Measurements from ENCODE around the gene EHMT2.

Gene EHMT2

GRCh38 chr6:31899215-31899614, 1.7 kb upstream of the EHMT2 start:
- no peaks in the 10 kb centered on the region for H3K27me3 ChIP-seq (ENCODE audit: control insufficient read depth, insufficient read depth, low read length)
- H3K36me3 ChIP-seq (ENCODE audit: control insufficient read depth, insufficient read depth, low read length), result no peaks in the 10 kb centered on the region
- no peaks in the 10 kb centered on the region for H3K9me3 ChIP-seq (ENCODE audit: control insufficient read depth, low read length)
- no peak overlapping the region for H3K9ac ChIP-seq (ENCODE audit: low read length)
- H3K4me3 ChIP-seq (ENCODE audit: low read length), result no peak overlapping the region
- H3K4me1 ChIP-seq (ENCODE audit: control insufficient read depth, insufficient read depth, low read length), result peaks cover 13% of the 10 kb centered on the region

- peaks cover 13% of the 10 kb centered on the region for H3K4me1 ChIP-seq (ENCODE audit: control insufficient read depth, insufficient read depth, low read length)
- H3K9ac ChIP-seq (ENCODE audit: low read length), result peak overlapping the region; percentile 79
Measured at GRCh38 chr6:31898383-31899011, 999 bp upstream of the EHMT2 start.

GRCh38 chr6:31896856-31897611, 464 bp downstream of the EHMT2 start:
- Histone ChIP-seq H3K4me3 (ENCODE audit: low read length) (no peak overlapping the region), H3K36me3 (ENCODE audit: control insufficient read depth, insufficient read depth, low read length) (no peaks in the 10 kb centered on the region), H3K4me1 (ENCODE audit: control insufficient read depth, insufficient read depth, low read length) (peaks cover 13% of the 10 kb centered on the region), H3K9me3 (ENCODE audit: control insufficient read depth, low read length) (no peaks in the 10 kb centered on the region), H3K9ac (ENCODE audit: low read length) (peak overlapping the region; percentile 79), H3K27me3 (ENCODE audit: control insufficient read depth, insufficient read depth, low read length) (no peaks in the 10 kb centered on the region)

More at GRCh38 chr6:31898383-31899011, 999 bp upstream of the EHMT2 start:
- Histone ChIP-seq H3K9me3 (ENCODE audit: control insufficient read depth, low read length) (no peaks in the 10 kb centered on the region), H3K36me3 (ENCODE audit: control insufficient read depth, insufficient read depth, low read length) (no peaks in the 10 kb centered on the region), H3K4me3 (ENCODE audit: low read length) (peak overlapping the region; percentile 98), H3K27me3 (ENCODE audit: control insufficient read depth, insufficient read depth, low read length) (no peaks in the 10 kb centered on the region)

GRCh38 chr6:31896493-31896855, 1.0 kb downstream of the EHMT2 start:
- Histone ChIP-seq H3K9me3 (ENCODE audit: control insufficient read depth, low read length) (no peaks in the 10 kb centered on the region), H3K36me3 (ENCODE audit: control insufficient read depth, insufficient read depth, low read length) (no peaks in the 10 kb centered on the region), H3K4me1 (ENCODE audit: control insufficient read depth, insufficient read depth, low read length) (peaks cover 13% of the 10 kb centered on the region), H3K4me3 (ENCODE audit: low read length) (no peak overlapping the region), H3K9ac (ENCODE audit: low read length) (peak overlapping the region; percentile 79), H3K27me3 (ENCODE audit: control insufficient read depth, insufficient read depth, low read length) (no peaks in the 10 kb centered on the region)

GRCh38 chr6:31892821-31893220, 4.7 kb downstream of the EHMT2 start:
- Histone ChIP-seq H3K27me3 (ENCODE audit: control insufficient read depth, insufficient read depth, low read length) (no peaks in the 10 kb centered on the region), H3K4me1 (ENCODE audit: control insufficient read depth, insufficient read depth, low read length) (peaks cover 7% of the 10 kb centered on the region), H3K4me3 (ENCODE audit: low read length) (no peak overlapping the region), H3K36me3 (ENCODE audit: control insufficient read depth, insufficient read depth, low read length) (no peaks in the 10 kb centered on the region), H3K9ac (ENCODE audit: low read length) (no peak overlapping the region), H3K9me3 (ENCODE audit: control insufficient read depth, low read length) (no peaks in the 10 kb centered on the region)

GRCh38 chr6:31889331-31889972, 8.0 kb downstream of the EHMT2 start:
- H3K9me3 ChIP-seq (ENCODE audit: control insufficient read depth, low read length), result no peaks in the 10 kb centered on the region
- no peaks in the 10 kb centered on the region for H3K27me3 ChIP-seq (ENCODE audit: control insufficient read depth, insufficient read depth, low read length)
- H3K4me3 ChIP-seq (ENCODE audit: low read length), result no peak overlapping the region
- no peaks in the 10 kb centered on the region for H3K4me1 ChIP-seq (ENCODE audit: control insufficient read depth, insufficient read depth, low read length)
- H3K36me3 ChIP-seq (ENCODE audit: control insufficient read depth, insufficient read depth, low read length), result no peaks in the 10 kb centered on the region
- H3K9ac ChIP-seq (ENCODE audit: low read length), result no peak overlapping the region

- H3K36me3 ChIP-seq (ENCODE audit: control insufficient read depth, insufficient read depth, low read length), result no peaks in the 10 kb centered on the region
- H3K9ac ChIP-seq (ENCODE audit: low read length), result no peak overlapping the region
- no peak overlapping the region for H3K4me3 ChIP-seq (ENCODE audit: low read length)
- no peaks in the 10 kb centered on the region for H3K4me1 ChIP-seq (ENCODE audit: control insufficient read depth, insufficient read depth, low read length)
- no peaks in the 10 kb centered on the region for H3K27me3 ChIP-seq (ENCODE audit: control insufficient read depth, insufficient read depth, low read length)
- no peaks in the 10 kb centered on the region for H3K9me3 ChIP-seq (ENCODE audit: control insufficient read depth, low read length)
Measured at GRCh38 chr6:31888276-31889258, 8.9 kb downstream of the EHMT2 start.

- Histone ChIP-seq H3K36me3 (ENCODE audit: control insufficient read depth, insufficient read depth, low read length) (no peaks in the 10 kb centered on the region), H3K9ac (ENCODE audit: low read length) (no peak overlapping the region), H3K4me3 (ENCODE audit: low read length) (no peak overlapping the region), H3K4me1 (ENCODE audit: control insufficient read depth, insufficient read depth, low read length) (no peaks in the 10 kb centered on the region), H3K27me3 (ENCODE audit: control insufficient read depth, insufficient read depth, low read length) (no peaks in the 10 kb centered on the region), H3K9me3 (ENCODE audit: control insufficient read depth, low read length) (no peaks in the 10 kb centered on the region)
Measured at GRCh38 chr6:31887173-31888007, 10.1 kb downstream of the EHMT2 start.

GRCh38 chr6:31886541-31886991, 10.9 kb downstream of the EHMT2 start:
- no peak overlapping the region for H3K9ac ChIP-seq (ENCODE audit: low read length)
- H3K36me3 ChIP-seq (ENCODE audit: control insufficient read depth, insufficient read depth, low read length), result peaks cover under 1% of the 10 kb centered on the region
- H3K4me3 ChIP-seq (ENCODE audit: low read length), result no peak overlapping the region
- no peaks in the 10 kb centered on the region for H3K27me3 ChIP-seq (ENCODE audit: control insufficient read depth, insufficient read depth, low read length)
- H3K4me1 ChIP-seq (ENCODE audit: control insufficient read depth, insufficient read depth, low read length), result no peaks in the 10 kb centered on the region
- H3K9me3 ChIP-seq (ENCODE audit: control insufficient read depth, low read length), result no peaks in the 10 kb centered on the region

GRCh38 chr6:31884528-31885035, 12.9 kb downstream of the EHMT2 start:
- Histone ChIP-seq H3K9ac (ENCODE audit: low read length) (no peak overlapping the region), H3K36me3 (ENCODE audit: control insufficient read depth, insufficient read depth, low read length) (peaks cover 7% of the 10 kb centered on the region), H3K9me3 (ENCODE audit: control insufficient read depth, low read length) (no peaks in the 10 kb centered on the region), H3K4me1 (ENCODE audit: control insufficient read depth, insufficient read depth, low read length) (peaks cover 11% of the 10 kb centered on the region), H3K27me3 (ENCODE audit: control insufficient read depth, insufficient read depth, low read length) (no peaks in the 10 kb centered on the region), H3K4me3 (ENCODE audit: low read length) (no peak overlapping the region)

- H3K9me3 ChIP-seq (ENCODE audit: control insufficient read depth, low read length), result no peaks in the 10 kb centered on the region
- no peak overlapping the region for H3K4me3 ChIP-seq (ENCODE audit: low read length)
- no peaks in the 10 kb centered on the region for H3K27me3 ChIP-seq (ENCODE audit: control insufficient read depth, insufficient read depth, low read length)
- H3K9ac ChIP-seq (ENCODE audit: low read length), result no peak overlapping the region
- H3K36me3 ChIP-seq (ENCODE audit: control insufficient read depth, insufficient read depth, low read length), result peaks cover 7% of the 10 kb centered on the region
- H3K4me1 ChIP-seq (ENCODE audit: control insufficient read depth, insufficient read depth, low read length), result peaks cover 17% of the 10 kb centered on the region
Measured at GRCh38 chr6:31883676-31884075, 13.8 kb downstream of the EHMT2 start.

Measured in mucosa of stomach (tissue), 1 donor.